ENCODE results near the gene SMARCC1. TPM values are rescaled to one million over a fixed set of nuclear protein-coding genes. Genes with fewer than 3 reads are reported as not detected.

The SMARCC1 gene
- total RNA-seq, 1 donor from 2014 or later: 73.4 TPM

DNA sequence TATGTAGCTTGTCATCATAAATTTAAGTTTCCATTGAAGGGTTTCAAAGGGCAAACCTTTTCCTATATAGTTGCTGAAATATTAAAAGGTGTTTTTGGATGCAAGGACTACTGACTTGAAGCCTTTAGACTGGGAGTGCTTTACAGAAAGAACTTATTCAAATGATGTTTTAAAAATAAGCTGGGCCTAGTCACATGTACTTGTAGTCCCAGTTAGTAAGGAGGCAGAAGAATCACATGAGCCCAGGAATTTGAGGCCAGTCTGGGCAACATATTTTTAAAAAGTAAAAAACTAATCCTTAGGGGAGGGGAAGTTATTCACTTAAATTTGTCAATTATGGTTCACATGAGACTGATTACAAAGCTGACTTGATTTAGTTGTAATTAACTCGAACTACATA, 65.0 kb downstream of the SMARCC1 start:
- DNase-seq (ENCODE audit: low read depth): no peak
- no peak overlapping the region for H3K4me3 ChIP-seq (ENCODE audit: low read depth, low read length)
- TF ChIP-seq, protein P1, sequence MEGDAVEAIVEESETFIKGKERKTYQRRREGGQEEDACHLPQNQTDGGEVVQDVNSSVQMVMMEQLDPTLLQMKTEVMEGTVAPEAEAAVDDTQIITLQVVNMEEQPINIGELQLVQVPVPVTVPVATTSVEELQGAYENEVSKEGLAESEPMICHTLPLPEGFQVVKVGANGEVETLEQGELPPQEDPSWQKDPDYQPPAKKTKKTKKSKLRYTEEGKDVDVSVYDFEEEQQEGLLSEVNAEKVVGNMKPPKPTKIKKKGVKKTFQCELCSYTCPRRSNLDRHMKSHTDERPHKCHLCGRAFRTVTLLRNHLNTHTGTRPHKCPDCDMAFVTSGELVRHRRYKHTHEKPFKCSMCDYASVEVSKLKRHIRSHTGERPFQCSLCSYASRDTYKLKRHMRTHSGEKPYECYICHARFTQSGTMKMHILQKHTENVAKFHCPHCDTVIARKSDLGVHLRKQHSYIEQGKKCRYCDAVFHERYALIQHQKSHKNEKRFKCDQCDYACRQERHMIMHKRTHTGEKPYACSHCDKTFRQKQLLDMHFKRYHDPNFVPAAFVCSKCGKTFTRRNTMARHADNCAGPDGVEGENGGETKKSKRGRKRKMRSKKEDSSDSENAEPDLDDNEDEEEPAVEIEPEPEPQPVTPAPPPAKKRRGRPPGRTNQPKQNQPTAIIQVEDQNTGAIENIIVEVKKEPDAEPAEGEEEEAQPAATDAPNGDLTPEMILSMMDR (conservative IDR thresholded peaks at IDR 0.05; ENCODE audit: low read depth, low read length): no peak

DNA sequence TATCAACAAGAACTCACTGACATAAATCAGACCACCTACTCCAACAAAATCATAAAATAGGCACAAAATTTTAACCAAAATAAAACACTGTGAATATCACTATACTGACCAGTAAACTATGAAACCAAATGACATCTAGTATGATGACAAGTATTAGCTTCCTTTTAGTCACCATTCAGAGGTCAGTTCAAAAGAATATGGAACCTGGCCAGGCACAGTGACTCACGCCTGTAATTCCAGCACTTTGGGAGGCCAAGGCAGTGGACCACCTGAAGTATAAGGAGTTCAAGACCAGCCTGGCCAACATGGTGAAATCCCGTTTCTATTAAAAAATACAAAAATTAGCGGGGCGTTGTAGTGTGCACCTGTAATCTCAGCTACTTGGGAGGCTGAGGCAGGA, 65.8 kb downstream of the SMARCC1 start:
- no peak overlapping the region for H3K4me3 ChIP-seq (ENCODE audit: low read depth, low read length)
- no peak for DNase-seq (ENCODE audit: low read depth)
- TF ChIP-seq, protein P1 (conservative IDR thresholded peaks at IDR 0.05; ENCODE audit: low read depth, low read length): no peak

DNA sequence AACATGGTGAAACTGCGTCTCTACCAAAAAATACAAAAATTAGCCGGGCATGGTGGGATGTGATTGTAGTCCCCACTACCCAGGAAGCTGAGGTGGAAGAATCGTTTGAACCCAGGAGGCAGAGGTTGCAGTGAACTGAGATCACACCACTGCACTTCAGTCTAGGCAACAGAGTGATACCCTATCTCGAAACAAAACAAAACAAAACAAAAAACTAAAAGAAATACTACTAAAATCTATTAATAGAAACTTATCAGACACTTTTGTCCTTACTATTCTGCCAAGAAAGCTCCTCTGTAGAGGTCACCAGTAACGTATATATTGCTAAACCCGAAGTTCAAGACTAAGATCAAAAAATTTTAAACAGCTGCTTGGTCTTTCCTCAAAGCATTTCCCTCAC, 67.1 kb downstream of the SMARCC1 start:
- no peak overlapping the region for H3K4me3 ChIP-seq (ENCODE audit: low read depth, low read length)
- DNase-seq (ENCODE audit: low read depth): no peak
- TF ChIP-seq, protein P1 (conservative IDR thresholded peaks at IDR 0.05; ENCODE audit: low read depth, low read length): no peak

DNA sequence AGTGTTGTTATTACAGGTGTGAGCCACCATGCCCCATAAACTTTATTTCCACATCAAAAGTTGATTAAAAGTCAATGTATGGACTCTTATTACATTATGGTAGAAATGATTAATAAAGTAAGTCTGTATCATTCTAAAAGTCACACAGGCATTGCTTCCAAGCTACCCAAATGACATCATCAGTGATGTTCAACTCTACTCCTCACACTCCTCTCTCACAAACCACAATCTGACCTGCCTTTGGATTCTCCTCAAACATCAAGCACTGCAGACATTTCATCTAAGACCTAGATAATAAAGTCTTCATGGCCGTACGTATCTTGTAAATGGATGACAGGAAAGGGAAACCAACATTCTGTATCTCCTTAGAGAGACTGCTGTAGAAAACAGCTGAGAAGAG, 68.0 kb downstream of the SMARCC1 start:
- TF ChIP-seq, protein P1 (conservative IDR thresholded peaks at IDR 0.05; ENCODE audit: low read depth, low read length): no peak
- no peak overlapping the region for H3K4me3 ChIP-seq (ENCODE audit: low read depth, low read length)
- no peak for DNase-seq (ENCODE audit: low read depth)

DNA sequence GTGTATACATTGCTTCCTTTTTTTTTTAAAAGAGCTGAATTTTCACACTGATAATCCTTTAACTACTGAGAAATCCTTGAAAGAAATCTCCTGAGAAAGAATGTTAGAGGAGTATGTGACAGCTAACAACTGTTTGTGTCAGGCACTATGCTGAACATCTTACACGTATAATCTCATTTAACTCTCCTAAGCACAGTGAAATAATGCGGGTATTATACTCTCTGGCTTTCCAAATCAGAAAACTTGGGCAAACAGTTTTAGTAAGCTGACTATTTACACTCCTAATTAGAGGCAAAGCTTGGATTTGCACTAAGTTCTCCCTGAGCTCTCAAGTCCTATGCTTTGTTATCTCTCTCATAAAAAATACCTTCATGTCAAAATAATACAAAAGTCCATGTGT, 69.3 kb downstream of the SMARCC1 start:
- no peak overlapping the region for H3K4me3 ChIP-seq (ENCODE audit: low read depth, low read length)
- TF ChIP-seq, protein P1 (conservative IDR thresholded peaks at IDR 0.05; ENCODE audit: low read depth, low read length): no peak
- no peak for DNase-seq (ENCODE audit: low read depth)

DNA sequence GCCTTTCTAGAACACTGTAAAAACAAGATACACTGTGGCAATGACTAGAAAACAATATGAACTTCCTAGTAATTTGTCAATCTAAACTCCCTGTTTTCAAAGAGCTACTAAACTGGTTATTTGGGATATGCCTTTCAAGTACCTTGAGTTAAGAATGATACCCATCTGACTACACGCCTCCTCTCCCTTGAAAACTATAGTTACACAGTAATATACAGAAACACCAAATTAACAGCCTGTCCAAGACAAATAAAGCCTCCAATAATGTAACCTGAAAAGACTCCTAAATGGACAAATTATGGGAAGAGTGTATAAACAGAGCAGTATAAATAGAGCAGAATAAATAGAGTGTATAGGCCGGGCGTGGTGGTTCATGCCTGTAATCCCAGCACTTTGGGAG, 70.1 kb downstream of the SMARCC1 start:
- no peak overlapping the region for H3K4me3 ChIP-seq (ENCODE audit: low read depth, low read length)
- no peak for DNase-seq (ENCODE audit: low read depth)

DNA sequence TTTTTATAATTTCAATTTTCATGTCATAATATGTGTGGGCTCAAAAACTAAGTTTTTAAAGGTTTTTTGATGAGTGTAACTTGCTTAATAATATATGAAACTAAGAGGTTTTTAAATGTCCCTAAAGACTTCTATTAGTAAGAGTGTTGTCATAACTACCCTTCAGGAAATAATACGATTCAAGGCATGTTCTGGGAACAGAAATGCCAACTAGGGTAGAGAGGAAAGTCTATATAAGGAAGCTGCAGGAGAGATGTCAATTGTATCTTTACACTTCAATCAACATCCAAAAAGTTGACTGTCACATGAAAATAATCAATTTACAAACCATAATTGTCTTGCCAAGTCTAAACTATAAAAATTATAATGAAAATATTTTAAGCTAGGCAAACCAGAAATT, 76.3 kb downstream of the SMARCC1 start:
- H3K4me3 ChIP-seq (ENCODE audit: low read depth, low read length): no peak overlapping the region
- DNase-seq (ENCODE audit: low read depth): no peak
- TF ChIP-seq, protein P1 (conservative IDR thresholded peaks at IDR 0.05; ENCODE audit: low read depth, low read length): no peak

More for the DNA sequence above, 70.1 kb downstream of the SMARCC1 start:
- TF ChIP-seq, protein P1 (conservative IDR thresholded peaks at IDR 0.05; ENCODE audit: low read depth, low read length): no peak
